Caki2 (cell line): ENCODE results near the gene TBC1D22A. TPM values are rescaled to one million over a fixed set of nuclear protein-coding genes. Genes with fewer than 3 reads are reported as not detected.
A peak's percentile ranks its signal among the peaks of the same experiment; 100 is the strongest.
"Not testable (repeated sequence)": the region's sequence is repeated elsewhere in the genome, so short reads cannot be mapped to it uniquely, and the experiment has no call there.

Experiments
- DNase-seq: peaks from one replicate; pipeline ENCODE4 v3.0.0-alpha.2; 2015; ENCODE audit warnings: low read depth
- in situ Hi-C: cut with HindIII; loops from 2 replicates; pipeline ENCODE4 v1.10.0; 2016; ENCODE audit warnings: low sequenced_read_pairs, low pct_unique_long_range_greater_than_20kb, mixed read lengths
- total RNA-seq: library from RNA; depleted of rRNA; stranded (reverse); fragments of >200 nt; shearing (Covaris generic); gene quantifications from 2 replicates; pipeline ENCODE4 v1.2.3, GENCODE V29; 2014; ENCODE audit warnings: low replicate concordance

Gene TBC1D22A
- total RNA-seq, 1 experiment from 2014 or later: 15.0 TPM

GRCh38 chr22:47102648-47103047 is 340.2 kb downstream of the TBC1D22A start:
- in situ Hi-C loops: no loop called here
- no peak for DNase-seq

- DNase-seq: no peak
- in situ Hi-C loops: no loop called here
Observed at GRCh38 chr22:47105085-47105484, 342.6 kb downstream of the TBC1D22A start.

GRCh38 chr22:47106806-47107205 is 344.4 kb downstream of the TBC1D22A start:
- in situ Hi-C loops: no loop called here
- DNase-seq: no peak

- in situ Hi-C loops: no loop called here
- peak; percentile 38 for DNase-seq
Observed at GRCh38 chr22:47107431-47107830, 345.0 kb downstream of the TBC1D22A start.

GRCh38 chr22:47110817-47111443 is 348.5 kb downstream of the TBC1D22A start:
- DNase-seq: no peak
- in situ Hi-C loops: no loop called here

GRCh38 chr22:47111626-47112581 is 349.5 kb downstream of the TBC1D22A start:
- in situ Hi-C loops: no loop called here
- no peak for DNase-seq

- in situ Hi-C loops: no loop called here
- no peak for DNase-seq
Observed at GRCh38 chr22:47112582-47112965, 350.1 kb downstream of the TBC1D22A start.

GRCh38 chr22:47112994-47113852 is 350.8 kb downstream of the TBC1D22A start:
- in situ Hi-C loops: no loop called here

GRCh38 chr22:47113853-47114415 is 351.5 kb downstream of the TBC1D22A start:
- DNase-seq: no peak

More at GRCh38 chr22:47112994-47113852, 350.8 kb downstream of the TBC1D22A start:
- DNase-seq: no peak

GRCh38 chr22:47114813-47115517 is 352.5 kb downstream of the TBC1D22A start:
- DNase-seq: no peak
- in situ Hi-C loops: no loop called here

More at GRCh38 chr22:47113853-47114415, 351.5 kb downstream of the TBC1D22A start:
- in situ Hi-C loops: no loop called here

- no peak for DNase-seq
- in situ Hi-C loops: no loop called here
Observed at GRCh38 chr22:47115518-47115890, 353.1 kb downstream of the TBC1D22A start.

- no peak for DNase-seq
- in situ Hi-C loops: no loop called here
Observed at GRCh38 chr22:47115921-47116320, 353.5 kb downstream of the TBC1D22A start.

- in situ Hi-C loops: no loop called here
- no peak for DNase-seq
Observed at GRCh38 chr22:47116426-47117341, 354.2 kb downstream of the TBC1D22A start.

- DNase-seq, in situ Hi-C loops: not testable (repeated sequence)
Observed at GRCh38 chr22:47117442-47117841, 355.0 kb downstream of the TBC1D22A start.

GRCh38 chr22:47119181-47119580 is 356.7 kb downstream of the TBC1D22A start:
- DNase-seq: no peak
- in situ Hi-C loops: no loop called here

GRCh38 chr22:47120399-47120798 is 357.9 kb downstream of the TBC1D22A start:
- no peak for DNase-seq
- in situ Hi-C loops: no loop called here

GRCh38 chr22:47121791-47122190 is 359.3 kb downstream of the TBC1D22A start:
- DNase-seq: no peak
- in situ Hi-C loops: no loop called here
